Measurements from ENCODE around the gene COMT.

COMT gene

DNA sequence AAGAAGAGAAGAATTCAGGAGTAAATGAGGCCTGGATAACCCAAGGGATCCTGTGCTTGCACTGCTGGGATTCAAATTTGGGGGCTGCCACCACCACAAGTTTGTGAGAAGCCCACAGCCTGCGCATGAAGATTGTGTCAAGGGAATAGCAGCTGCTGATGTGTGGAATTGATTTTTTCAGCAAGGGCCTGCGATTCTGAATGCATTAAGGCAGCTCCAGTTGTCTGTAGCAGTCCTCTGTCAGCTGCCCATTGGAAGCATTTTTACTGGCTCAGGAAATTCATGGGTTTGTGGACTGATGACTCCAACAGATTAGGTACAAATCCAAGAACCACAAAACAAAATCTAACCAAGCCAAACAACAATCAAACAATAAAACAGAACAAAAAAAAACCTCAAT is 61.1 kb downstream of the COMT start:
- Histone ChIP-seq H3K4me2 (no peak overlapping the region), H3K27ac (no peak overlapping the region)
- TF ChIP-seq, protein P1, sequence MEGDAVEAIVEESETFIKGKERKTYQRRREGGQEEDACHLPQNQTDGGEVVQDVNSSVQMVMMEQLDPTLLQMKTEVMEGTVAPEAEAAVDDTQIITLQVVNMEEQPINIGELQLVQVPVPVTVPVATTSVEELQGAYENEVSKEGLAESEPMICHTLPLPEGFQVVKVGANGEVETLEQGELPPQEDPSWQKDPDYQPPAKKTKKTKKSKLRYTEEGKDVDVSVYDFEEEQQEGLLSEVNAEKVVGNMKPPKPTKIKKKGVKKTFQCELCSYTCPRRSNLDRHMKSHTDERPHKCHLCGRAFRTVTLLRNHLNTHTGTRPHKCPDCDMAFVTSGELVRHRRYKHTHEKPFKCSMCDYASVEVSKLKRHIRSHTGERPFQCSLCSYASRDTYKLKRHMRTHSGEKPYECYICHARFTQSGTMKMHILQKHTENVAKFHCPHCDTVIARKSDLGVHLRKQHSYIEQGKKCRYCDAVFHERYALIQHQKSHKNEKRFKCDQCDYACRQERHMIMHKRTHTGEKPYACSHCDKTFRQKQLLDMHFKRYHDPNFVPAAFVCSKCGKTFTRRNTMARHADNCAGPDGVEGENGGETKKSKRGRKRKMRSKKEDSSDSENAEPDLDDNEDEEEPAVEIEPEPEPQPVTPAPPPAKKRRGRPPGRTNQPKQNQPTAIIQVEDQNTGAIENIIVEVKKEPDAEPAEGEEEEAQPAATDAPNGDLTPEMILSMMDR (conservative IDR thresholded peaks at IDR 0.05; ENCODE audit: low read depth, low read length) = no peak

DNA sequence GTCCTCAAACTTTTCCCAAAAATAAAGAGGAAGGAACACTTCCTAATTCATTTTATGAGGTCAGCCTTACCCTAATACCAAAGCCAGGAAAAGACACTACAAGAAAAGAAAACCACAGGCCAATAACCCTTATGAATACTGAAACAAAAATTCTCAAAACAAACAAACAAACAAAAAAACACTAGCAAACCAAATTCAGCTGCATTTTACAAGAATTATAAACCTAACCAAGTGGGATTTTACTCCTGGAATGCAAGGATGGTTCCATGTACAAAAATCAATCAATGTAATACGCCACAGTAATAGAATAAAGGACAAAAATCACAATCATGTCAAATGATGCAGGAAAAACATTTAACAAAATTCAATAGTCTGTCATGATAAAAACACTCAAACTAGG is 61.7 kb downstream of the COMT start:
- no peaks in the 10 kb centered on the region for H3K79me2 ChIP-seq (ENCODE audit: insufficient read depth, low read depth)
- no peaks in the 10 kb centered on the region for H4K20me1 ChIP-seq (ENCODE audit: insufficient read depth)
- H3K27ac ChIP-seq = no peak overlapping the region
- H3K4me2 ChIP-seq = no peak overlapping the region
- no peaks in the 10 kb centered on the region for H3K4me1 ChIP-seq (ENCODE audit: low read depth, poor library complexity, severe bottlenecking)
- TF ChIP-seq, protein P1 (conservative IDR thresholded peaks at IDR 0.05; ENCODE audit: low read depth, low read length) = no peak
- no peak overlapping the region for H3K9ac ChIP-seq
- no peaks in the 10 kb centered on the region for H3K36me3 ChIP-seq (ENCODE audit: insufficient read depth)
- H2AFZ ChIP-seq (ENCODE audit: low read depth) = no peak overlapping the region
- H3K27me3 ChIP-seq (ENCODE audit: insufficient read depth, low read depth) = no peaks in the 10 kb centered on the region
- H3K4me3 ChIP-seq (IDR thresholded peaks at IDR 0.05; ENCODE audit: insufficient read depth, low read depth, low read length) = no peak overlapping the region

More for the DNA sequence above, 61.1 kb downstream of the COMT start:
- Histone ChIP-seq H3K27me3 (ENCODE audit: insufficient read depth, low read depth) (no peaks in the 10 kb centered on the region), H2AFZ (ENCODE audit: low read depth) (no peak overlapping the region), H3K9ac (no peak overlapping the region), H4K20me1 (ENCODE audit: insufficient read depth) (no peaks in the 10 kb centered on the region), H3K36me3 (ENCODE audit: insufficient read depth) (no peaks in the 10 kb centered on the region), H3K79me2 (ENCODE audit: insufficient read depth, low read depth) (no peaks in the 10 kb centered on the region), H3K4me3 (IDR thresholded peaks at IDR 0.05; ENCODE audit: insufficient read depth, low read depth, low read length) (no peak overlapping the region), H3K4me1 (ENCODE audit: low read depth, poor library complexity, severe bottlenecking) (no peaks in the 10 kb centered on the region)

- no peaks in the 10 kb centered on the region for H3K79me2 ChIP-seq (ENCODE audit: insufficient read depth, low read depth)
- no peak overlapping the region for H3K9ac ChIP-seq
- no peak overlapping the region for H3K27ac ChIP-seq
- no peak overlapping the region for H3K4me2 ChIP-seq
- no peaks in the 10 kb centered on the region for H4K20me1 ChIP-seq (ENCODE audit: insufficient read depth)
- H3K4me1 ChIP-seq (ENCODE audit: low read depth, poor library complexity, severe bottlenecking) = no peaks in the 10 kb centered on the region
- no peaks in the 10 kb centered on the region for H3K36me3 ChIP-seq (ENCODE audit: insufficient read depth)
- TF ChIP-seq, protein P1 (conservative IDR thresholded peaks at IDR 0.05; ENCODE audit: low read depth, low read length) = no peak
- H2AFZ ChIP-seq (ENCODE audit: low read depth) = no peak overlapping the region
- H3K4me3 ChIP-seq (IDR thresholded peaks at IDR 0.05; ENCODE audit: insufficient read depth, low read depth, low read length) = no peak overlapping the region
- no peaks in the 10 kb centered on the region for H3K27me3 ChIP-seq (ENCODE audit: insufficient read depth, low read depth)
Observed at GRCh38 chr22:20004464-20004863, 62.9 kb downstream of the COMT start.

DNA sequence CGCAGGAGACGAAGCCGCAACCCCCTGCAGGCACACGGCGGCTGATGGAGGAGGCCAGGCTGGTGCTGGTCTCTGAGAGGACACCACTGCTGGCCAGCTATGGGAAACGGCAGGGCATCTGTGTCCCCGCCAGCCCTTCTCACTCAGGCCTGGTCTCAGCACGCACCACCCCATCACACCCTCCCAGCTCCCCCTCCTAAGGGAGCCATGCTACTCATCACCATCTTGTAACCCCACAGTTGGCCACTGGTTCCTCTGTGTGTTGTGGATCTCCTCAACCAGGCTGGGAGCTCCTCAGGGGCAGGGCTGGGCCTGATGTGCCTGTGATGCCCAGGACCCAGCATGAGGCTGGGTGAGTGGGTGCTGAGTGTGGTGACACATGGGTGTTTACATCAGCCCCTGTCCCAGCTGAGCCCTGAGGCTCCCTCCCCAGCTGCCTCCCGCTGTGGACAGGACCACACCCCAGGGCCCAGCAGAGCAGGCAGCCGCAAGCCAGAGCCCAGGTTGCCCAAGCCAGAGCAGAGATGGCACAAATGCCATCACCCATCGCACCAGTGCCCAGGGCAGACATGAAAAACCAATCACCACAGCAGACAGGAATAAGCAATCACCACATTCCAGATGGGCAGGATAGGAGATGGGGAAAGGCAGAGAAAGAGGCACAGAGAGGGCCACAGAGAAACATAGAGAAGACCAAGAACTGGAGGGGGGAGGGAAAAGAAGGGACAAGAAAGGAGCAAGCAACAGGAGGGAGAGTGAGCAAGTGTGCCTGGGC is 66.8 kb downstream of the COMT start:
- Histone ChIP-seq H3K27ac (no peak overlapping the region), H3K9ac (no peak overlapping the region), H3K4me1 (ENCODE audit: low read depth, poor library complexity, severe bottlenecking) (no peaks in the 10 kb centered on the region), H3K79me2 (ENCODE audit: insufficient read depth, low read depth) (no peaks in the 10 kb centered on the region), H3K27me3 (ENCODE audit: insufficient read depth, low read depth) (no peaks in the 10 kb centered on the region), H3K36me3 (ENCODE audit: insufficient read depth) (no peaks in the 10 kb centered on the region), H2AFZ (ENCODE audit: low read depth) (no peak overlapping the region), H3K4me2 (no peak overlapping the region), H3K4me3 (IDR thresholded peaks at IDR 0.05; ENCODE audit: insufficient read depth, low read depth, low read length) (no peak overlapping the region), H4K20me1 (ENCODE audit: insufficient read depth) (no peaks in the 10 kb centered on the region)
- TF ChIP-seq, protein P1 (conservative IDR thresholded peaks at IDR 0.05; ENCODE audit: low read depth, low read length) = no peak

All from KMS-11 (cell line).